ENCODE measurements around the gene BRD9. TPM values are rescaled to one million over a fixed set of nuclear protein-coding genes. Genes with fewer than 3 reads are reported as not detected.
A peak's percentile ranks its signal among the peaks of the same experiment; 100 is the strongest.

The BRD9 gene
- total RNA-seq, 1 experiment from 2014 or later = 111 TPM

- no peak for DNase-seq (ENCODE audit: low spot score)
These were observed 12.6 kb upstream of the BRD9 start for GRCh38 chr5:905139-905642.

GRCh38 chr5:903756-904096, 11.1 kb upstream of the BRD9 start:
- no peak for DNase-seq (ENCODE audit: low spot score)

- DNase-seq (ENCODE audit: low spot score) = no peak
These were observed 9.7 kb upstream of the BRD9 start for GRCh38 chr5:902129-902916.

- DNase-seq (ENCODE audit: low spot score) = no peak
These were observed 8.2 kb upstream of the BRD9 start for GRCh38 chr5:900781-901180.

GRCh38 chr5:893711-894110, 1.1 kb upstream of the BRD9 start:
- peak; percentile 46 for DNase-seq (ENCODE audit: low spot score)

- DNase-seq (ENCODE audit: low spot score) = no peak
These were observed 521 bp upstream of the BRD9 start for GRCh38 chr5:893137-893506.

GRCh38 chr5:891837-892393, 686 bp downstream of the BRD9 start:
- peak; percentile 63 for DNase-seq (ENCODE audit: low spot score)

GRCh38 chr5:891117-891836, 1.3 kb downstream of the BRD9 start:
- peak; percentile 88 for DNase-seq (ENCODE audit: low spot score)

- no peak for DNase-seq (ENCODE audit: low spot score)
These were observed 3.4 kb downstream of the BRD9 start for GRCh38 chr5:889075-889710.

GRCh38 chr5:888638-889035, 4.0 kb downstream of the BRD9 start:
- no peak for DNase-seq (ENCODE audit: low spot score)

- no peak for DNase-seq (ENCODE audit: low spot score)
These were observed 4.5 kb downstream of the BRD9 start for GRCh38 chr5:887947-888637.

- DNase-seq (ENCODE audit: low spot score) = no peak
These were observed 5.8 kb downstream of the BRD9 start for GRCh38 chr5:886716-887325.

GRCh38 chr5:886036-886435, 6.6 kb downstream of the BRD9 start:
- no peak for DNase-seq (ENCODE audit: low spot score)

GRCh38 chr5:885529-885928, 7.1 kb downstream of the BRD9 start:
- no peak for DNase-seq (ENCODE audit: low spot score)

GRCh38 chr5:885127-885442, 7.5 kb downstream of the BRD9 start:
- DNase-seq (ENCODE audit: low spot score) = no peak

GRCh38 chr5:884345-885126, 8.1 kb downstream of the BRD9 start:
- DNase-seq (ENCODE audit: low spot score) = no peak

GRCh38 chr5:883475-884181, 9.0 kb downstream of the BRD9 start:
- no peak for DNase-seq (ENCODE audit: low spot score)

- no peak for DNase-seq (ENCODE audit: low spot score)
These were observed 10.1 kb downstream of the BRD9 start for GRCh38 chr5:882253-883183.

- no peak for DNase-seq (ENCODE audit: low spot score)
These were observed 11.1 kb downstream of the BRD9 start for GRCh38 chr5:881551-881935.
